BLaER1 (cell line): ENCODE results near the gene TBC1D2B.

Experiments
- H3K27ac ChIP-seq: shearing (Covaris generic); formaldehyde crosslinking; 2 replicates; pipeline ENCODE4 v1.8.1; 2022
- H3K27me3 ChIP-seq: shearing (Covaris generic); formaldehyde crosslinking; 2 replicates; pipeline ENCODE4 v1.8.1; 2022
- H3K36me3 ChIP-seq: shearing (Covaris generic); formaldehyde crosslinking; 2 replicates; pipeline ENCODE4 v1.8.1; 2022
- H3K4me1 ChIP-seq: shearing (Covaris generic); formaldehyde crosslinking; 2 replicates; pipeline ENCODE4 v1.8.1; 2022
- H3K4me2 ChIP-seq: shearing (Covaris generic); formaldehyde crosslinking; 2 replicates; pipeline ENCODE4 v1.8.1; 2022
- H3K4me3 ChIP-seq: shearing (Covaris generic); formaldehyde crosslinking; 2 replicates; pipeline ENCODE4 v1.8.1; 2022
- H3K9ac ChIP-seq: shearing (Covaris generic); formaldehyde crosslinking; 2 replicates; pipeline ENCODE4 v1.8.1; 2022
- H3K9me3 ChIP-seq: shearing (Covaris generic); formaldehyde crosslinking; 2 replicates; pipeline ENCODE4 v1.8.1; 2022
- H4K20me1 ChIP-seq: shearing (Covaris generic); formaldehyde crosslinking; 2 replicates; pipeline ENCODE4 v1.8.1; 2022
- Cebpa-rat ChIP-seq: shearing (Covaris generic); IDR thresholded peaks from 2 replicates; pipeline ENCODE4 v1.8.1; 2022

TBC1D2B gene

GRCh38 chr15:78072080-78072892 lies 5.2 kb downstream of the TBC1D2B start:
- no peaks in the 10 kb centered on the region for H3K27me3 ChIP-seq
- peak overlapping the region; percentile 47; the same call in 1 of the 2 replicates for H3K27ac ChIP-seq
- H3K4me3 ChIP-seq = no peak overlapping the region
- H3K4me1 ChIP-seq = peaks cover 76% of the 10 kb centered on the region
- no peak for TF ChIP-seq Cebpa-rat
- H3K36me3 ChIP-seq = no peaks in the 10 kb centered on the region
- H3K4me2 ChIP-seq = no peak overlapping the region; the same call in 1 of the 2 replicates
- H3K9ac ChIP-seq = no peak overlapping the region
- peaks cover 12% of the 10 kb centered on the region for H4K20me1 ChIP-seq
- H3K9me3 ChIP-seq = no peaks in the 10 kb centered on the region

GRCh38 chr15:78071383-78071782 lies 6.1 kb downstream of the TBC1D2B start:
- Histone ChIP-seq H3K9ac (no peak overlapping the region), H3K27ac (no peak overlapping the region), H3K4me1 (peaks cover 80% of the 10 kb centered on the region)

GRCh38 chr15:78070049-78070700 lies 7.3 kb downstream of the TBC1D2B start:
- H3K4me1 ChIP-seq = peaks cover 80% of the 10 kb centered on the region
- H3K27ac ChIP-seq = peak overlapping the region; percentile 78
- H3K4me2 ChIP-seq = peak overlapping the region; percentile 88
- peak overlapping the region; percentile 62 for H3K9ac ChIP-seq
- no peaks in the 10 kb centered on the region for H3K9me3 ChIP-seq
- TF ChIP-seq Cebpa-rat = no peak
- no peaks in the 10 kb centered on the region for H3K27me3 ChIP-seq
- H4K20me1 ChIP-seq = no peaks in the 10 kb centered on the region
- 0 out of 2 replicates have a peak overlapping the region, but pooled peaks have one; percentile 1 for H3K4me3 ChIP-seq
- no peaks in the 10 kb centered on the region for H3K36me3 ChIP-seq

More at GRCh38 chr15:78071383-78071782, 6.1 kb downstream of the TBC1D2B start:
- H3K36me3 ChIP-seq = no peaks in the 10 kb centered on the region
- H3K4me2 ChIP-seq = no peak overlapping the region
- peaks cover 8% of the 10 kb centered on the region for H4K20me1 ChIP-seq
- no peak for TF ChIP-seq Cebpa-rat
- H3K4me3 ChIP-seq = no peak overlapping the region
- no peaks in the 10 kb centered on the region for H3K27me3 ChIP-seq
- no peaks in the 10 kb centered on the region for H3K9me3 ChIP-seq

GRCh38 chr15:78069462-78070029 lies 8.0 kb downstream of the TBC1D2B start:
- Histone ChIP-seq H3K36me3 (no peaks in the 10 kb centered on the region), H3K4me1 (peaks cover 84% of the 10 kb centered on the region), H3K27me3 (no peaks in the 10 kb centered on the region), H4K20me1 (no peaks in the 10 kb centered on the region), H3K4me2 (peak overlapping the region; percentile 88), H3K4me3 (0 out of 2 replicates have a peak overlapping the region, but pooled peaks have one; percentile 1), H3K27ac (peak overlapping the region; percentile 78), H3K9ac (peak overlapping the region; percentile 62), H3K9me3 (no peaks in the 10 kb centered on the region)
- no peak for TF ChIP-seq Cebpa-rat

GRCh38 chr15:78069052-78069414 lies 8.5 kb downstream of the TBC1D2B start:
- no peaks in the 10 kb centered on the region for H4K20me1 ChIP-seq
- H3K9me3 ChIP-seq = no peaks in the 10 kb centered on the region
- H3K36me3 ChIP-seq = no peaks in the 10 kb centered on the region
- no peaks in the 10 kb centered on the region for H3K27me3 ChIP-seq
- H3K9ac ChIP-seq = peak overlapping the region; percentile 56; the same call in 1 of the 2 replicates
- peak overlapping the region; percentile 88 for H3K4me2 ChIP-seq
- TF ChIP-seq Cebpa-rat = no peak
- peaks cover 87% of the 10 kb centered on the region for H3K4me1 ChIP-seq
- peak overlapping the region; percentile 78 for H3K27ac ChIP-seq
- peak overlapping the region; percentile 2; the same call in 1 of the 2 replicates for H3K4me3 ChIP-seq

GRCh38 chr15:78067328-78068228 lies 9.9 kb downstream of the TBC1D2B start:
- Histone ChIP-seq H3K9ac (no peak overlapping the region; the same call in 1 of the 2 replicates), H3K4me1 (peaks cover 96% of the 10 kb centered on the region), H3K36me3 (no peaks in the 10 kb centered on the region), H4K20me1 (no peaks in the 10 kb centered on the region), H3K27ac (peak overlapping the region; percentile 81), H3K9me3 (no peaks in the 10 kb centered on the region), H3K27me3 (no peaks in the 10 kb centered on the region), H3K4me3 (no peak overlapping the region), H3K4me2 (peak overlapping the region; percentile 88)
- TF ChIP-seq Cebpa-rat = no peak

GRCh38 chr15:78065973-78066946 lies 11.3 kb downstream of the TBC1D2B start:
- Histone ChIP-seq H3K36me3 (no peaks in the 10 kb centered on the region), H3K9ac (peak overlapping the region; percentile 67), H3K4me3 (no peak overlapping the region), H3K4me2 (peak overlapping the region; percentile 88), H3K27ac (peak overlapping the region; percentile 81), H4K20me1 (no peaks in the 10 kb centered on the region), H3K27me3 (no peaks in the 10 kb centered on the region), H3K4me1 (peaks cover 96% of the 10 kb centered on the region), H3K9me3 (no peaks in the 10 kb centered on the region)
- no peak for TF ChIP-seq Cebpa-rat

GRCh38 chr15:78065284-78065872 lies 12.1 kb downstream of the TBC1D2B start:
- H4K20me1 ChIP-seq = no peaks in the 10 kb centered on the region
- H3K4me3 ChIP-seq = no peak overlapping the region
- peak overlapping the region; percentile 88 for H3K4me2 ChIP-seq
- peak overlapping the region; percentile 38; the same call in 1 of the 2 replicates for H3K9ac ChIP-seq
- H3K27me3 ChIP-seq = no peaks in the 10 kb centered on the region
- H3K36me3 ChIP-seq = no peaks in the 10 kb centered on the region
- H3K9me3 ChIP-seq = no peaks in the 10 kb centered on the region
- peak; percentile 65 for TF ChIP-seq Cebpa-rat
- H3K4me1 ChIP-seq = peaks cover 97% of the 10 kb centered on the region
- H3K27ac ChIP-seq = peak overlapping the region; percentile 81
